Brain microvascular endothelial cell (primary cell): ENCODE results near the gene SLAMF9.

Experiments
- DNase-seq: peaks from one replicate; pipeline ENCODE4 v3.0.0-alpha.2; 2020
- H3K27ac ChIP-seq: fragments of 250-450 bp; sonication (Bioruptor Pico); 2 replicates; pipeline ENCODE4 v1.5.1; 2020; ENCODE audit warnings: mild to moderate bottlenecking, moderate library complexity
- H3K27me3 ChIP-seq: fragments of 250-450 bp; sonication (Bioruptor Pico); replicated peaks from 2 replicates; pipeline ENCODE4 v1.5.1; 2020; ENCODE audit warnings: mild to moderate bottlenecking
- H3K36me3 ChIP-seq: fragments of 250-450 bp; sonication (Bioruptor Pico); replicated peaks from 2 replicates; pipeline ENCODE4 v1.5.1; 2020; ENCODE audit warnings: mild to moderate bottlenecking
- H3K4me3 ChIP-seq: 2 replicates; pipeline ENCODE4 v1.5.1; 2011; ENCODE audit warnings: low read depth, mild to moderate bottlenecking, control low read depth, low read length, moderate library complexity
- CTCF ChIP-seq: IDR thresholded peaks from 2 replicates; pipeline ENCODE4 v1.5.1; 2011; ENCODE audit warnings: low read depth, mild to moderate bottlenecking, moderate library complexity, low read length, control low read depth, inconsistent platforms; ENCODE audit errors: missing control alignments
- in situ Hi-C: cut with HindIII; loops from 2 replicates; pipeline ENCODE4 v1.10.0; 2017; ENCODE audit warnings: low sequenced_read_pairs, low pct_ligation_motif_present

Gene SLAMF9

DNA sequence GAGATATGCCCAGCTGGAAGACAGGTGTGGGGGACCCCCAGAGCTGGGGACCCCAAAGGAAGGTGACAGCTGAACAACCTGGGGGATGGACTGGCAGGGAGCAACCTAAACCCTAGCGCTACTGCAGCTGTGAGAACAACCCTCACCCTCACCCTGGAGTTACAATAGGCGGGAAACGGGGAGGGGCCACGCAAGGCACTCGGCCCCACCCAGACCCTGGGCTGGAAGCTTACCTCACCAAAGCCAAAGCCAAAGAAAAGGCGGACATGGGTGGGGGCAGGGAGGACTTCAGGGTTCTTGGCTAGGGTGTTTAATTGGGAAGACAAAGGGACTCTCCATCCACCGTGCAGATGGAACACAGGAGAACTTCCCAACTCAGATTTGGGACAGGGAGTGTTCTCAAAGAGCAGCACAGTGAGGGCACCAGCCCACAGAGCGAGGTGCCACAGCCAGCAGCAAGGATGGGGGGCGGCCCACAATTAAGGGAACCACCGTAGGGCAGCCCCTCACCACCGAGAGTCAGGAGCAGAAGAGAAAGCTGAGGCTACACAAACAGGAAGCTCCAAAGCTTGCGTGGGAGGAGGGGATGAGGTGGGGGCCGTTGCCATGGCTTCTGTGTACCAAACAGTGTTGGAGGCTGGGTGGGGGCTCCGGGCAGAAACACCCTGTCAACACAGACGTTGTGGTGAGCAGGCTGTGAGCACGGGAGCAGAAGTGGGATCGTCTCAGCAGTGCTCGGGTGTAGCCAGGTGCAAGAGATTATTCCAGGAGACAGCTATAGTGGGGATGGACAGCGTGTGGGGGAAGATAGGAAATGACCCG is 30.6 kb downstream of the SLAMF9 start:
- Histone ChIP-seq H3K27ac (peak overlapping the region; percentile 97), H3K27me3 (no peaks in the 10 kb centered on the region), H3K36me3 (peaks cover 17% of the 10 kb centered on the region), H3K4me3 (peak overlapping the region; percentile 100)
- in situ Hi-C loops, result no loop called here
- no peak for TF ChIP-seq CTCF
- peak; percentile 95 for DNase-seq

GRCh38 chr1:159922511-159923202 is 31.4 kb downstream of the SLAMF9 start:
- no peak for DNase-seq
- H3K27me3 ChIP-seq, result no peaks in the 10 kb centered on the region
- in situ Hi-C loops, result no loop called here
- peaks cover 23% of the 10 kb centered on the region for H3K36me3 ChIP-seq
- peak overlapping the region; percentile 100 for H3K4me3 ChIP-seq
- peak overlapping the region; percentile 97 for H3K27ac ChIP-seq
- no peak for TF ChIP-seq CTCF

GRCh38 chr1:159921700-159922504 is 32.1 kb downstream of the SLAMF9 start:
- Histone ChIP-seq H3K27ac (peak overlapping the region; percentile 97), H3K27me3 (no peaks in the 10 kb centered on the region), H3K4me3 (peak overlapping the region; percentile 100), H3K36me3 (peaks cover 31% of the 10 kb centered on the region)
- DNase-seq, result no peak
- in situ Hi-C loops, result no loop called here
- no peak for TF ChIP-seq CTCF

- Histone ChIP-seq H3K36me3 (peaks cover 34% of the 10 kb centered on the region), H3K27ac (peak overlapping the region; percentile 97), H3K4me3 (no peak overlapping the region), H3K27me3 (no peaks in the 10 kb centered on the region)
- TF ChIP-seq CTCF, result no peak
- no peak for DNase-seq
- in situ Hi-C loops, result no loop called here
Observed at GRCh38 chr1:159921251-159921650, 32.8 kb downstream of the SLAMF9 start.

GRCh38 chr1:159920651-159921050 is 33.4 kb downstream of the SLAMF9 start:
- in situ Hi-C loops, result no loop called here
- Histone ChIP-seq H3K36me3 (peaks cover 34% of the 10 kb centered on the region), H3K27me3 (no peaks in the 10 kb centered on the region), H3K27ac (no peak overlapping the region), H3K4me3 (no peak overlapping the region)
- no peak for TF ChIP-seq CTCF
- DNase-seq, result no peak
